ENCODE data around the gene LAMTOR3. TPM values are rescaled to one million over a fixed set of nuclear protein-coding genes. Genes with fewer than 3 reads are reported as not detected.
A peak's percentile ranks its signal among the peaks of the same experiment; 100 is the strongest.

The LAMTOR3 gene
- total RNA-seq, 4 donors from 2014 or later, result 26.8 to 30.3 (median 28.2) TPM

- TF ChIP-seq CTCF (IDR thresholded peaks at IDR 0.05) (peak in 2 of 5 experiments; percentile 15), EP300 (IDR thresholded peaks at IDR 0.05) (no peak)
- Histone ChIP-seq H3K36me3 (peaks cover 0 to 49% (median 13%) of the 10 kb centered on the region in 3 donors), H3K4me3 (no peak overlapping the region), H3K4me1 (peaks cover 0 to 36% (median 0%) of the 10 kb centered on the region in 4 donors), H3K27ac (no peak overlapping the region), H3K27me3 (no peaks in the 10 kb centered on the region), H3K9me3 (no peaks in the 10 kb centered on the region)
- DNase-seq (ENCODE audit: low spot score in 2 of 2), result no peak
- 76 to 77% methylated on average over 2 of the region's 2 CpGs for WGBS, 2 donors
Observed at GRCh38 chr4:99885063-99885664, 9.1 kb downstream of the LAMTOR3 start.

- Histone ChIP-seq H3K36me3 (peaks cover 0 to 75% (median 8%) of the 10 kb centered on the region in 3 donors), H3K27ac (no peak overlapping the region), H3K27me3 (no peaks in the 10 kb centered on the region), H3K4me3 (no peak overlapping the region), H3K4me1 (no peaks in the 10 kb centered on the region), H3K9me3 (no peaks in the 10 kb centered on the region)
- TF ChIP-seq EP300 (IDR thresholded peaks at IDR 0.05) (no peak), CTCF (IDR thresholded peaks at IDR 0.05) (no peak), POLR2A (IDR thresholded peaks at IDR 0.05) (no peak)
- WGBS, 2 donors, result 87 to 95% methylated on average over 3 of the region's 3 CpGs
- no peak for DNase-seq (ENCODE audit: low spot score in 2 of 2)
Observed at GRCh38 chr4:99879458-99879857, 14.8 kb downstream of the LAMTOR3 start.

GRCh38 chr4:99878604-99879003 is 15.6 kb downstream of the LAMTOR3 start:
- Histone ChIP-seq H3K4me1 (no peaks in the 10 kb centered on the region), H3K36me3 (peaks cover 0 to 68% (median 8%) of the 10 kb centered on the region in 3 donors), H3K27ac (no peak overlapping the region), H3K4me3 (no peak overlapping the region), H3K9me3 (no peaks in the 10 kb centered on the region), H3K27me3 (no peaks in the 10 kb centered on the region)
- TF ChIP-seq POLR2A (IDR thresholded peaks at IDR 0.05) (no peak), CTCF (IDR thresholded peaks at IDR 0.05) (no peak), EP300 (IDR thresholded peaks at IDR 0.05) (no peak)
- no peak for DNase-seq (ENCODE audit: low spot score in 2 of 2)

- Histone ChIP-seq H3K36me3 (peaks cover 0 to 54% (median 8%) of the 10 kb centered on the region in 3 donors), H3K4me1 (no peaks in the 10 kb centered on the region), H3K9me3 (no peaks in the 10 kb centered on the region), H3K4me3 (no peak overlapping the region), H3K27ac (no peak overlapping the region), H3K27me3 (no peaks in the 10 kb centered on the region)
- no peak for DNase-seq (ENCODE audit: low spot score in 2 of 2)
- TF ChIP-seq EP300 (IDR thresholded peaks at IDR 0.05) (no peak), CTCF (IDR thresholded peaks at IDR 0.05) (no peak), POLR2A (IDR thresholded peaks at IDR 0.05) (no peak)
- 79 to 92% methylated on average over 3 of the region's 3 CpGs for WGBS, 2 donors
Observed at GRCh38 chr4:99876946-99877345, 17.3 kb downstream of the LAMTOR3 start.

GRCh38 chr4:99875071-99875470 is 19.2 kb downstream of the LAMTOR3 start:
- Histone ChIP-seq H3K36me3 (peaks cover 0 to 36% (median 0%) of the 10 kb centered on the region in 3 donors), H3K27me3 (no peaks in the 10 kb centered on the region), H3K9me3 (no peaks in the 10 kb centered on the region), H3K4me1 (no peaks in the 10 kb centered on the region), H3K27ac (no peak overlapping the region), H3K4me3 (no peak overlapping the region)
- TF ChIP-seq EP300 (IDR thresholded peaks at IDR 0.05) (no peak), POLR2A (IDR thresholded peaks at IDR 0.05) (no peak), CTCF (IDR thresholded peaks at IDR 0.05) (no peak)
- no peak for DNase-seq (ENCODE audit: low spot score in 2 of 2)

Measured in tibial nerve (tissue), 4 donors.